ENCODE measurements around the gene GNAT1. TPM values are rescaled to one million over a fixed set of nuclear protein-coding genes. Genes with fewer than 3 reads are reported as not detected.

The GNAT1 gene
- total RNA-seq, 1 experiment from 2014 or later, result not detected

DNA sequence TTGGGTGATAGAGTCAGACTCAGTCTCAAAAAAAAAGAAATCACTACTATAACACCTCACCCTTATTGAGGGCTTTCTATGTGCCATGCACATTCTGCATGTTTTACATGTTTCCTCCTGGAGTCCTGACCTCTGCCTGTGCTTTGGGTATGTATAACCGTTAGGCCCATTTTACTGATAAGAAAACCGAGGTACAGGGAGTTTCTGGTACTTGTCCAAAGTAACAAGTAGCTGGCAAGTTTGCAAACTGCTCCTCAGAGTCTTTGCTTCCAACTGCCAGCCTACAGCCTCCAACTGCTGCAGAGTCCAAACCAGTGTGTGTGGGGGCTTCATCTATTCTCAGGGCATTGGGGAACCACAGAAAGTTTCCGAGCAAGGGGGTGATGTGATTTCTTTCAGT, 40.9 kb downstream of the GNAT1 start:
- Histone ChIP-seq H3K27ac (ENCODE audit: insufficient read length, low read depth, low read length) (no peak overlapping the region), H3K4me1 (ENCODE audit: insufficient read depth, low read length) (no peaks in the 10 kb centered on the region), H3K9ac (ENCODE audit: extremely low read depth, insufficient read length, low read length) (no peak overlapping the region), H3K23ac (ENCODE audit: insufficient read length, low read depth, low read length) (no peak overlapping the region), H3K79me2 (ENCODE audit: insufficient read depth, low read length) (peaks cover 9% of the 10 kb centered on the region; the same call in 1 of the 2 replicates), H3K4ac (ENCODE audit: low read depth, low read length) (no peak overlapping the region), H2BK15ac (ENCODE audit: low read depth, low read length) (no peak overlapping the region), H2AK5ac (ENCODE audit: insufficient read length, low read length) (no peak overlapping the region), H2BK20ac (ENCODE audit: low read depth, low read length, poor library complexity, severe bottlenecking) (no peak overlapping the region), H3K18ac (ENCODE audit: insufficient read length, low read depth, low read length) (no peak overlapping the region), H3T11ph (ENCODE audit: low read length) (no peak overlapping the region), H3K23me2 (ENCODE audit: insufficient read length, low read depth, low read length, poor library complexity, severe bottlenecking) (peaks cover 16% of the 10 kb centered on the region), H3K9me3 (ENCODE audit: control insufficient read depth, low read depth, low read length) (no peaks in the 10 kb centered on the region), H4K5ac (ENCODE audit: insufficient read length, low read depth, low read length) (no peak overlapping the region), H3K14ac (ENCODE audit: insufficient read depth, low read length) (no peak overlapping the region), H2BK120ac (ENCODE audit: low read depth, low read length, poor library complexity, severe bottlenecking) (no peak overlapping the region), H3K27me3 (ENCODE audit: insufficient read depth, low read length) (no peaks in the 10 kb centered on the region), H2BK5ac (ENCODE audit: insufficient read length, low read length) (no peak overlapping the region), H4K91ac (ENCODE audit: insufficient read length, low read depth, low read length) (no peak overlapping the region), H3K56ac (ENCODE audit: insufficient read length, low read depth, low read length) (no peak overlapping the region), H2BK12ac (ENCODE audit: insufficient read length, low read depth, low read length) (no peak overlapping the region), H4K20me1 (ENCODE audit: control insufficient read depth, insufficient read depth, insufficient read length) (no peaks in the 10 kb centered on the region), H3K4me2 (ENCODE audit: insufficient read depth, insufficient read length, low read length) (no peak overlapping the region), H2AFZ (ENCODE audit: low read length) (no peak overlapping the region), H4K8ac (replicated peaks; ENCODE audit: insufficient read length, low read depth, low read length) (no peak overlapping the region), H3K79me1 (ENCODE audit: insufficient read depth, low read depth, low read length, poor library complexity, severe bottlenecking) (peaks cover 6% of the 10 kb centered on the region)
- H3K27ac Mint-ChIP-seq, result no peak overlapping the region
- H3K4me1 Mint-ChIP-seq, result peaks cover 37 to 46% of the 10 kb centered on the region in 2 experiments
- no CpG with 5 or more reads among the region's 3 CpGs for WGBS (ENCODE audit: extremely low coverage, insufficient read length, low lambda C conversion rate)
- DNase-seq, result no peak
- no peak overlapping the region for H3K4me3 Mint-ChIP-seq
- TF ChIP-seq CTCF (conservative IDR thresholded peaks at IDR 0.05), result no peak
- H3K27me3 Mint-ChIP-seq (ENCODE audit: low read depth), result peaks cover 8% of the 10 kb centered on the region
- no peaks in the 10 kb centered on the region; a peak in 1 of 5 replicates for H3K9me3 Mint-ChIP-seq
- H3K36me3 Mint-ChIP-seq (ENCODE audit: insufficient read depth in 1 of 3, low read depth in 3 of 3), result peaks cover 0 to 2% (median 0%) of the 10 kb centered on the region in 3 experiments; a peak in 1 of 7 replicates
